Fibroblast of skin of abdomen (primary cell): ENCODE data around the gene CHCHD3.

Source experiments
- DNase-seq: peaks from one replicate; pipeline ENCODE4 v3.0.0-alpha.2; 2013

The CHCHD3 gene

GRCh38 chr7:132800522-132800921 lies 281.4 kb downstream of the CHCHD3 start:
- DNase-seq, result no peak

- no peak for DNase-seq
Measured at GRCh38 chr7:132799081-132799413, 282.8 kb downstream of the CHCHD3 start.

- DNase-seq, result no peak
Measured at GRCh38 chr7:132797152-132797551, 284.7 kb downstream of the CHCHD3 start.

GRCh38 chr7:132793474-132793873 lies 288.4 kb downstream of the CHCHD3 start:
- no peak for DNase-seq

- DNase-seq, result no peak
Measured at GRCh38 chr7:132791036-132791435, 290.9 kb downstream of the CHCHD3 start.

- DNase-seq, result no peak
Measured at GRCh38 chr7:132790104-132790503, 291.8 kb downstream of the CHCHD3 start.

- DNase-seq, result peak; percentile 41
Measured at GRCh38 chr7:132789281-132789680, 292.6 kb downstream of the CHCHD3 start.

- no peak for DNase-seq
Measured at GRCh38 chr7:132785870-132786269, 296.0 kb downstream of the CHCHD3 start.

- DNase-seq, result no peak
Measured at GRCh38 chr7:132784406-132784805, 297.5 kb downstream of the CHCHD3 start.

- peak; percentile 84 for DNase-seq
Measured at GRCh38 chr7:132783824-132784223, 298.1 kb downstream of the CHCHD3 start.

GRCh38 chr7:132782777-132783640 lies 298.9 kb downstream of the CHCHD3 start:
- DNase-seq, result peak; percentile 97

GRCh38 chr7:132780822-132781221 lies 301.1 kb downstream of the CHCHD3 start:
- no peak for DNase-seq

GRCh38 chr7:132779164-132779563 lies 302.7 kb downstream of the CHCHD3 start:
- no peak for DNase-seq

GRCh38 chr7:132778761-132779160 lies 303.1 kb downstream of the CHCHD3 start:
- no peak for DNase-seq

- DNase-seq, result no peak
Measured at GRCh38 chr7:132777956-132778355, 303.9 kb downstream of the CHCHD3 start.

- no peak for DNase-seq
Measured at GRCh38 chr7:132777414-132777813, 304.5 kb downstream of the CHCHD3 start.

GRCh38 chr7:132776048-132776620 lies 305.8 kb downstream of the CHCHD3 start:
- no peak for DNase-seq

- peak; percentile 91 for DNase-seq
Measured at GRCh38 chr7:132773527-132773956, 308.3 kb downstream of the CHCHD3 start.

- no peak for DNase-seq
Measured at GRCh38 chr7:132771301-132771730, 310.6 kb downstream of the CHCHD3 start.

GRCh38 chr7:132770055-132770454 lies 311.8 kb downstream of the CHCHD3 start:
- DNase-seq, result no peak

GRCh38 chr7:132769280-132769679 lies 312.6 kb downstream of the CHCHD3 start:
- DNase-seq, result no peak

- DNase-seq, result no peak
Measured at GRCh38 chr7:132768099-132768498, 313.8 kb downstream of the CHCHD3 start.

GRCh38 chr7:132767378-132767777 lies 314.5 kb downstream of the CHCHD3 start:
- DNase-seq, result no peak

GRCh38 chr7:132766660-132767059 lies 315.2 kb downstream of the CHCHD3 start:
- no peak for DNase-seq
